NCI-H510A (cell line): ENCODE data around the gene CRYBA4.

ENCODE experiments used
- DNase-seq: peaks from one replicate; lab custom pipeline; 2025; lab: John Stamatoyannopoulos, UW

Gene CRYBA4

DNA sequence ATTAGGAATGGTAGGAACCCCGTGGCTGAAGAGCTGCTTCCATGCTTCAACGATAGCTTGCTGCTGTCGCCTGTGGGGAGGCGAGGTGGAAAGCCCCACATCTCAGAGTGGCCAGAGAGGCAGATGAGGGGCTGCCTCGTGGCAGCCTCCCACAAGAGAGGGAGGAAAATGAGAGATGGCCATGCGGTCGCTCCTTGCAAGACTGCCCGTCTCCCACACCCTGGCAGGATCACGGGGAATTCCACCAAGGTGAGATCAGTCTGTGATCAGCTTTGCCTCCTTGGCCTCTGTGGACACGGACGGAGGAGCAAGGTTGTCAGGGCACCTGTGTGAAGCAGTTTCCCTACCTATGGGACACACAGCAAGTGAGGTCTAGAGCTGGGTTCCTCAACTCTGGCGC is 3.0 kb downstream of the CRYBA4 start:
- no peak for DNase-seq

DNA sequence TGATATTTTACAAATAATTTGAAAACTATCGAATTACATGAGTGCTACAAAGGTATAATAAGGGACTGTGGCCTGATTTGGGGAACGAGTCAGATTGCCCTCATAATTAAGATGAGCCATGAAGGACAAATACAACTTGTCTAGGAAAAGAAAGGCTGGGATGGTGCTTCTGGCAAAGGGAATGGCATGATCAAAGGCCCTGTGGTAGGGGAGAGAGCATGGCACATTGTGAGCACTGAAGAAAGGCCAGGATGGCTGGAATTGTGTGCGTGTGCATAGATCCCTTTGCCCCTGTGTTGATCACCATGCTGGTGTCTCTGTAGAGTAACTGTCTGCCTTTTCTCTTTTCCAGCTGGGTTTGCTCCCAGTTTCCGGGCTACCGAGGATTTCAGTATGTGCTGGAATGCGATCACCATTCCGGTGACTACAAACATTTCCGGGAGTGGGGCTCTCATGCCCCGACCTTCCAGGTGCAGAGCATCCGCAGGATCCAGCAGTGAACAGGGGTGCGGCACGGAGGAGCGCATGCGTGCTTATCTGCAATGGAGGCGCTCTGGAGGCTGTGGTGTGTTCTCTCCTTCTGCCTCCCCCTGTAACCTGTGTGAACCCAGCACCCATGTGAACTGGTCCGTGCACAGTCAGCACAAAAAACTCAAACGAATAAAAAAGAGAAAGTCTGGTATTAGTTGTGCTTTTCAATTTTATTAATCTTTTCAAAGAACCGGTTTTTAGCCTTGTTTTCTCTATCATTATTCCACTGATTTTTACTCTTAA is 8.4 kb downstream of the CRYBA4 start:
- DNase-seq: no peak

DNA sequence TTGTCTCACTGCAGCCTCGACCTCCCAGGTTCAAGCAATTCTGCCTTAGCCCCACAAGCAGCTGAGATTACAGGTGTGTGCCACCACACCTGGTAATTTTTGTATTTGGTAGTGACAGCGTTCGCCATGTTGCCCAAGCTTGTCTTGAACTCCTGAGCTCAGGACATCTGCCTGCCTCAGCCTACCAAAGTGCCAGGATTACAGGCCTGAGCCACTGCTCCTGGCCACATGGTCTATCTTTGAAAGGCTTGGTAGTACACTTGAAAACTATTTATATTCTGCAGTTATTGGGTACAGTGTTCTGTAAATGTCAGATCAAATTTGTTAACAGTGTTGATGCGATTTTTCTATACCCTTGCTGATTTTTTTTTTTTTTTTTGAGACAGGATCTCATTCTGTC is 9.5 kb downstream of the CRYBA4 start:
- no peak for DNase-seq

DNA sequence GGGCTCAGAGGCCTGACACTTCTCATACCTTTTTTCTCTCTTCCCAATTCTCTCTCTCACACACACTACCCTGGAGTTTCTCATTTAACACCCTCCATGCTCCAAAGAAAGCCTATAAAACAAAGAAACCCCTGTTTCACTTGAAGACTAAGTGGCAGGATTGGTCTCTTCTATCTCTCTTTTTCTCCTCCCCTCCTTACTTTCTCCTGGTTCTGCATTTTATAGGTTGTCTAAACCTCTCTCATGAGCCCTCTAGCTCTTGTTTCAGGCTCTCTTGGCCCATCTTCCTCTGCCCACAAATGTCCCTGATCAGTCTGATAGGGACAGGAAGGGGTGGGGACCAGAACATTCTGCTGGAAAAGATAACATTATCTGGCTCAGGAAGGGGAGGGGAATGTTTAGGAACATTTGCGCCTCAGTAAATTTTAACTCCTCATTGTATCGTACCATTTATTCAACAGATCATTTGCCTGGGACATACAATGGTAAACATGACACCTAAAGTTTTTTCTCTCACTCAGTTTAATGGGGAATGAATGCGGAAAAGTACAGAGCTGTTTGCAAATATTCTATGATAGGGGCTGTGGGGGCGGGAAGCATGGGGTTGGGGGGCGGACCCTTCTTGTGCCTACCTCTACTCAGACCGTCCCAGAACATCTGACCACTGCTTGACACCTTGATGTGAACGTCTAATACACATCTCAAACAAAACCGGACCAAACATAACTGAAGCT is 10.8 kb downstream of the CRYBA4 start:
- no peak for DNase-seq

DNA sequence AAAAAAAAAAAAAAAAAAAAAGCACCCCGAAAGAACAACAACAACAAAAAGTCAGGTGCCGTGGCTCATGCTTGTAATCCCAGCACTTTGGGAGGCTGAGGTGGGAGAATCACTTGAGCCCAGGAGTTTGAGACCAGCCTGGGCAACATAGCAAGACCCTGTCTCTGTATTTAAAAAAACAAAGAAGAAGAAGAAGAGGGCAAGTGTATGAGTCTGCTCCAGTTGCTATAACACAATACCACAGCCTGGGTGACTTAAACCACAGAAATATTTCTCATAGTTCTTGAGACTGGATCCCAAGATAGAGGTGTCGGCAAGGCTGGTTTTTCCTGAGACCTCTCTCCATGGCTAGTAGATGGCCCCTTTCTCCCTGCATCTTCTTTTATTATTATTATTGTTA is 12.4 kb downstream of the CRYBA4 start:
- no peak for DNase-seq

DNA sequence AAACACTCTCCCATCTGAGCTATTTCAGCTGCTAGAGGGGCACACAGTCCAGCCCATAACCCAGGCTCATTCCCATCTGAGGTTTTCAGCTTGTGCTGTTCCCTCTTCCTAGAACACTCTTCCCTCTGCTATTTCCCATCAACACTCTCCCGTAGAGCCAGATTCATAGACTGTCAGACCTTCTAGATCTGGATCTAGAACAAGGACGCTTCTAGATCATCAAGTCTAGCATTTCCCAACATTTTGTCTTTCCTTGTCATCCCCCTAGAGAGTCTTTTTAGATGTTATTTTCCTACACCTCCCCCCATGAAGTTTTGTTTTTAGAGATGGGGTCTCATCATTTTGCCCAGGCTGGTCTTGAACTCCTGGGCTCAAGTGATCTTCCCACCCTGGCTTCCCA is 13.4 kb downstream of the CRYBA4 start:
- DNase-seq: no peak

DNA sequence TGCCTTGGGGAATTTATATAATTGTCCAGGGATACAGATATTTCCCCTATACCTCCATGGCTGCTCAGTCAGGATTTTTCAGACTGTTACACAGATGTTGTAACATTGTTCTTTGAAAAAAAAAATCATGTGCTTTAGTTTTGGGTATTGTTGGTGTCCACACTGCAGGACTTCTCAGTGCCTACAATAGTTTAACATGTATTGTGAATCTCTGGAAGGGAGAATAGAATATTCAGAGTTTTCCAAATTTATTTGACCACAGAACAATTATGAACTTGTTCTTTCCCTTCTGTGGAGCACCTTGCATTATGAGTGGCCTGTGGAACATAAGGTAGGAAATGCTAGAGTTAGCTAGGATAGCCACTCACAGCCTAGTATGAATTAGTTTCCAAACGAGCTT is 14.5 kb downstream of the CRYBA4 start:
- DNase-seq: no peak

DNA sequence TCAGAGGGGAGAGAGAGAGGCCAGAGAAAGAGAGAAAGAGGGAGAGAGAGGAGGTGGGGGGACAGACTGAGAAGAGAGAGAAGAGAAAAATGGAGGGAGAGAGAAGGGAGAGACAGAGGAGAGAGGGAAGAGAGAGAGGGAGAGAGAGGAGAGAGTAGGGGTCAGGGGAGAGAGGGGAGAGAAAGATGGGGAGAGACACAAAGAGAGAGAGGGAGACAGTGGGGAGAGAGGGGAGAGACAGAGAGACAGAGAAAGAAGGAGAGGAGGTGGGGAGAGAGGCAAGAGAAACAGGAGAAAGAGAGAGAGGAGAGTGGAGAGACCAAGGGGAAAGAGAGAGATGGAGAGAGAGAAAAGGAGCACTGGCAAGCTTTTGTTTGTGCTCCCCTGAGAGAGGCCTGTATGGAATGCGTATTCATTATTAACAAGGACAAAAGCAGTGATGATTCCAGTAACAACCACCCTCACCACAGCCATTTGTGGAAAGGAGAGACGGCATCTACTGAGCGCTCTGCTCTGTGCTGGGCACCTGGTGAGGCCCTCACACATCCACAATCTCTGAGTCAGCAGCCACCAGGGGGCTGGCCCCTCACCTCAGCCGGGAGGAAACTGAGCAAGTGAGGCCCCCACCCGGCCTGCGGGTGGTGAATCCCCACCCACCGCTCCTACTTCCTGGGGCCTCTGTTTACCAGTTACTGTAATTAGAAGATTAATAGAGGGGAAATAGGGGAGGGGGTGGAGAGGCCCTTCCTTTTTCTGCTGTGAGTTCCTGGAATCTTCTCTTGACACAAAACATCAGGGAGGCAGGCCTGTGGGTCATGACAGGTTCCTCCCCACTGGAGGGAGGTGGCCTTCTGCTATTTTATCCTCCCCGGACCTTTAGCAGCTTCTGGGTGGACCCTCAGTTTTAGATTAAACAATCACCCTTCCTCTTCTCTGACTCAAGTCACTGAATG is 21.0 kb downstream of the CRYBA4 start:
- no peak for DNase-seq

DNA sequence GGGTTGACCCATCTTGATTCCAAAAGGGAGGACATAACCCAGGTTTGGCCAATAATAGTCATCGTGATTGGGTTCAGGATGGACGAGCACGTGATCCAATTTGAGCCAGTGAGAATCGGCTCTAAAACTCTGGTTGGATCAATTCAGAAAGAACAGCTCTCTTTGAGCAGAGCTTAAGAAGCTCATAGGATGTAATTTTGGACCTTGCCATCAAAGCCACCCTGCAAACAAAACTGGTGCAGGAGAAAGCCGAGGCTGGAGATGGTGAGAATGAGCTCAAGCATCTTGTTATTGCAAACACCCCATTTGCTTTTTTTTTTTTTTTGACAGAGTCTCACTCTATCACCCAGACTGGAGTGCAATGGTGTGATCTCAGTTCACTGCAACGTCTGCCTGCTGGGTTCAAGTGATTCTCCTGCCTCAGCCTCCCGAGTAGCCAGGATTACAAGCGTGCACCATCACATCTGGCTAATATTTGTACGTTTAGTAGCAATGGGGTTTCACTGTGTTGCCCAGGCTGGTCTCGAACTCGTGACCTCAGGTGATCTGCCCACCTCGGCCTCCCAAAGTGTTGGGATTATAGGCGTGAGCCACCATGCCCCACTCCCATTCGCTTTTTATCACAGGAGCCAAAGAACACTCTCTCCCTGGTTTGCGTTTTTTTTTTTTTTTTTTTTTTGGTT is 21.8 kb downstream of the CRYBA4 start:
- DNase-seq: no peak

DNA sequence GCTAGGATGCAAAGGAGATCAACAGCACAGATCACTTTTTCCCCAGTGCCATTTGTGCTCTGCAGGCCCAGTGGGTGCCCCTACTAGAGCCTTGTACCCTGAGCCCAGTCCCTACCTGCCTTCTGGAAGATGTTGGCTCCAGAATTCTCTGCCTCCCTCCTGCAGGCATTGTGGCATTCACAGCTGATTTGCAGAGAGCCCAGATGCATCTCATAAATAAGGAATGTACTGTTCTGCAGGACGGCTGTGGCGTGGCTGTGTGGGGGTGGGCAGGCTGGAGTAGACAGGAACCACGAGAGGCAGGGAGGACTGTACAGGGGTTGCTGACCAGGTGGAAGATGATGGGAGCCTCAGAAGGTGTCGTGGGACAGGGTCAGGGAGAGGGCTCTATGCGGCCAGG is 24.4 kb downstream of the CRYBA4 start:
- no peak for DNase-seq

DNA sequence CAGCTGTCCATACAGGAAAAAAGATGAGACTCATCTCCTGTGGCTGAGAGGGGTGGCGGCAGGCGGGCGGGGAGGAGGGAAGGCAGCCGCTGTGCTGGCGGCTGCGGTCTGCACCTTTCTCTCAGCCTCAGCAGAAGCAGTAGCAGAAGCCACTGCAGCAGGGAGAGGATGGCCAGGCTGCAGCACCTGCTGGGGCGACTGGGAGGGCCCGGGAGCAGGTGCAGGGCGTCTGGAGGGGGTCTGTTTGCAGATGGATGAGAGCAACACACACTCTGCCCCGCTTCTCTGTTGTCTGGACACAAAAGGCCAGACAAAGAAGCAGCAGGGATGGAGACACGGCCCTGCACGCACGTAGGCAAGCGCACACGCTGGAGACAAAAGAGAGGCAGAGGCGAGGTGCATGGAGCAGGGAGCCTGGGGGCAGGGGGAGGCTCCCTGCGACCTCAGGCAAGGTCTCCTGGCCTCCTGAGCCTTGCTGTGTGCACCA is 26.3 kb downstream of the CRYBA4 start:
- peak; percentile 87 for DNase-seq

DNA sequence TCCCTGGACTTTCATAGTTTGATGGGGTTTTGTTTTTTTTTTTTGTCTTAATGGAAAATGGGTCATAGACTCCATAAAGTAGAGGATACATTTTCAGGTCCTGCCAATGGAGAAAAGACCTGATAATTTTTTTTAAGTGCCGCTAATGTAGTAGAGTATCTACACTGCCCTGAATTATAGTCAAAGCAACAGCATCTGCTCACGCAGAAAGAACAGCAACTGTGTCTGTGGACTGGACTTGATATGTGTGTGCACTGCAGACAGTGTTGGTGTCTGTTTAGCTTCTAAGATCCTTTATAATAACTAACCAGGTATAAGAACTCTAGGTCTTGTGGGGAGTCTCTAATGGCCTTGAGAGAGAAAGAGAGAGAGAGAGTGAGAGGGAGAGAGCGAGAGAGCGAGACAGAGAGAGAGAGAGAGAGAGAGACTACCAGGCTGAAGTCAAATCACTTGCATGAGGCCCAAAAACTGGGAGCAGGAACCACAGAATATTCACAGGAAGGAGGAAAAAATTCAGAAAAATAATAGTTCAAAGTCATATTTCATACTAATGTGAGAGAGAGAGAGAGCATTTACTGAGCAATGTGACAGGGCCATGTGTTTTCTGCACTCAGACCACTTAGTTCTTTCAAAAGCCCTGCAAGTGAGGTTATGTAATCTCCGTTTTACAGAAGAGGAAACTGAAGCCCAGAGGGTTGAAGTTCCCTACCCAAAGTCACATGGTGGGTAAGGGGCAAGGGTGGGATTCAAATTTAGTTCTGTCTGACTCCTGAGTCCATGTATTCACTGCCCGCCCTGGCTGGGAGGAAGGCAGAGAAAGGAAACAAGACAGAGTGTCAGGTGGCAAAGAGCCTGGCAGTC is 27.0 kb downstream of the CRYBA4 start:
- no peak for DNase-seq

DNA sequence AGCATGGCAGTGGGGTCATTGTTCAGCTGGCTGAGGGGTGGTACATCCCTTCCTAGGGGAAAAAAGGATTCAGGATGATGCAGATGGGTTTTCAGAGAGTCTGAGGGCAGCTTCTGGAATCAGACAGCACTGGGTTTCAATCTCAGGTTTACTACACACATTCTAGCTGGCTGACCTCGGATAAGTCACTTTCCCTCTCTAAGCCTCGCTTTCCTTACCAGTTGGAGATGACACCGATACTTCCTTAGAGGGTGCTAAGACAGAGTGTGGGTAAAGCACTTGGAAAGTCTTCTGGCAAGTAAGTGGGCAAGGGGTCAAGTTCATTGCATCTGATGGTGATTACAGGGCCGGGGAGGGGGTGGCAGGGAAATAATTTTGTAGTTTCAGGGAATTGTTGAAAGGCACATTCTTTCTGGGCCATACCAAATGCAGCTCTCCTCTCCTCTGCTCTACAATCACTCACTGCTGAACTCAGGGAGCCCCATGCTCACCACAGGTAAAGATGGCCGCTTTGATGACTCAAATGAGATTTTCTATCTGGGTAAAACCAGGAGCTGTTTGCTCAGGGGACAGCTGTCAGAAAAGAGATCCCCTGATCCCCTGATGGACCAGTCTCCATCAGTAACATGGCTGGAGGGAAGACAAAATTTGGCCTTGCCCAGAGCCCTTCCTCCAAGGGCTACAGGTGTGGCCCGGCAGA is 29.1 kb downstream of the CRYBA4 start:
- no peak for DNase-seq

DNA sequence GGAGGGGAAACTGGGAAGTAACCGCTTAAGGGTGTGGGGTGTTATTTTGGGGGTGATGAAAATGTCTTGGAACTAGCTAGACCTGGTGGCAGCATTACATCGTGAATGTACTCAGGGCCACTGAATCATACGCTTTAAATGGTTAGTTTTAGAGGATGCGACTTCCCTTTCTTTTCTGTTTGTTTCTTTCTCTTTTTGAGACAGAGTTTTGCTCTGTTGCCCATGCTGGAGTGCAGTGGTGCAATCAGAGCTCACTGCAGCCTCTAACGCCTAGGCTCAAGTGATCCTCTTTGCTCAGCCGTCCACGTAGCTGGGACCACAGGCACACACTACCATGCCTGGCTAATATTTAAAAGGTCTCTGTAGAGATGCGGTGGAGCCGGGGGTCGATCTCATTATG is 30.1 kb downstream of the CRYBA4 start:
- DNase-seq: no peak

DNA sequence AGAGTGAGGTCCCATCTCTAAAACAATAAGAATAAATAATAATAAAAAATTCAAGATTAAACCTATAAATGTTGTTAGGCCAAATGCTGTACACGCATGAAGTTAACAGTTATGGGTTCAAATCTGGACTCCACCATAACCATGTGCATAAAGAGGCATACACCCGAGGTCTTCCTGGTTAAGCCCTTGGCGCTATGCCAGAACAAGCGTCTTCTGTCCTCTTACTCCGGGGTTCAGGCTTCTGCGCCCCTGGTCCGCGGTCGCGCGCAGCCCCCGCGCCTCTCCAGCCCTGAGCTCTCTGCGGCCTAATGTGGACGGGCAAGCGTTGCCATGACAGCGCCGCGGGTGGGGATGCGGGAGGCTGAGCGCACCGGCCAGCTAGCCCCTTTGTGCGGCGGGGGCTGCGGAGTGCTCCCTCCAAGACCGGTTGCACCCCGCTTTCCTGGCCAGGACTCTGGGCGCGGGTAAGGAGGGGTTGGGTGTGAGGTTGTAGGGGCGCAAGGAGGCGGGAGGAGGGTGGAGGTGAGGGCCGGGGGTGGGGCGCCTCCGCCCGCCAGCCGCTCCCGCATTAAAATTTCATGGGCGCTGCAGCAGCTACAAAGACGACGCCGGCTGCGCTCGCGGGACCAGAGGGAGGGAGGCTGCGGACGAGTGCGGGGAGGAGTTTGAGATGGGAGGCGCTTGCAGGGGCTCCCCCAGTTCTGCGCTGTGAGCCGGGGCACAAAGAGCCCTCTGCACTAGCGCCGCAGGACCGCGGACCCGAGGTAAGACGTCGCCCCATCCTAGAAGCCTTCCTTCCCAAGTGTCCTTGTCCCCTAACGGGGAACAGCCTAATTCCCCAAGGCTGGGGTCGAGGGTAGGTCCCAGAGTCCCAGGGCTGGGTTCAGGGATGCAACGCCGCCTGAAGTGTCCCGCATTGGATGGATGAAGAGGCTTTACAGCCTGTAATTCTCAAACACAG is 35.4 kb downstream of the CRYBA4 start, which contains the start of gene MIAT:
TSS of gene MIAT (plus strand) at position 698 of the 961 bp plus-strand sequence.
- DNase-seq: no peak

DNA sequence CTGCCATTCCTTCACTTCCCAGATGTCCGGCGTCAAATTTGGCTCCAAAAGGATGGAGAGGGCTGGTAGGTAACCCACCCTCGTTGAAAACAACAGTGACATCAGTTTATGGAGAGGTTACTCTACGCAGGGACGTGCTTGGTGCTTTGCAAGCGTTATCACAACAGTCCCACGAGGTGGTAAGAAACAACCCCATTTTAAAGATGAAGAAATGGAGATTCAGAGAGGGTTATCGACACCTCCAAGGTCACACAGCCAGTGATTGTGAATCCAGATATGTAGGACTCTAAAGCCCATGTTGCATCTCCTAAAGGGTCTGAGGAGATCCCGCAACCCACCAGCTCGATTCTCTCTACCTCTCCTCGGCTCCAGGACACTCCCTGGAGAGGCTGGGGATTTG is 36.4 kb downstream of the CRYBA4 start:
- no peak for DNase-seq

DNA sequence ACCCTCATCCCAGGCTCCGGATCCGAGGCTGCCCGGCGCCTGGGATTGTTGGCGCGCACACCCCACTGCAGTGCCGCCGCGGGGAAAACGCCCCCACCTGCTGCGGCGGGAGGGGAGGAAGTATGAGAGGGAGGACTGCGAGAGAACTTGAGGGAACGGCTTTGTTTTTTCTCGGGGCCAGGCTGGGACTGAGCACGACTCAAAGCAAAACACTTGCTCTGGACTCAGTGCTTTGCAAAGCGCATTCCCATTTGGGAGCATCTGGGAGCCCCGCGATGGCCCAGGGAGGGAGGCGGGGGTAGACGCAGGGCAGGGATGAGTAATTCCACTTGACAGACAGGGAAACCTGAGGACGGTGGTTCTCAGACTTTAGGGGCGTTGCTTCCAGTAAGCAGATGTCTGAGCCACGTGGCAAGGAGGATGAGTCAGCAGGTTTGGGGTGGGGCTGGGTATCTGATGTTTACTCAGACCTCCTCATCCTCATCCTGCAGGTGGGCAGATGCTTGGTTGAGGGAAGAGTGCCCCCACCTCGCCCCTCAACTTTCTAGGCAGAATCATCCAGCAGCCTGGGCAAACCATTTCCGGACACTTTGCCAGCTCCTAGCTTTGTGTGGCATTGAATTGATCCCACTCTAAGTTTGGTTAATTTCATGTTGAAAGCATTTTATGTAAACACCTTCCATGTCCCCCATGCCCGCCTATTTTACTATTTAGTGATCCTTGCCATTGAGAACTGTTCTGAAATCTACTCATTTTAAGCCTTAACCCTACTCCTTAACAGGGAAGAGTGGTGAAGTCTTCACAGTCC is 37.1 kb downstream of the CRYBA4 start:
- peak; percentile 83 for DNase-seq

DNA sequence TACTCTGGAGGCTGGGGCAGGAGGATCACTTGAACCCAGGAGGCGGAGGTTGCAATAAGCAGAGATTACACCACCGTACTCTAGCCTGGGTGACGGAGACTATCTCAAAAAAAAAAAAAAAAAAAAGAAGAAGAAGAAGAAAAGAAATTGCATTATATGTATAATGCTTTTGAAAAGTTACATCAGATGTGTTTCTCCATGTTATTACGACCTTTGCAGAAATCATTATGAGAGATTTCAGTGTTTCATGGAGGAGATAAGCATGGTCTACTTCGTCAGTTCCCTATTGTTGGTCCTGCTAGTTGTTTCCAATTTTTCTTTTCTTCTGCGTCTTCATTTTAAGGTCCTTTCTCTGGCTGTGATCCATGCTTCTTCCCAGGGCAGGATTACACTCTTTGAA is 38.6 kb downstream of the CRYBA4 start:
- no peak for DNase-seq
